Fibroblast of gingiva (primary cell): ENCODE measurements around the gene KLHL14.
"Not testable (repeated sequence)": the region's sequence is repeated elsewhere in the genome, so short reads cannot be mapped to it uniquely, and the experiment has no call there.

Source experiments
- DNase-seq: peaks from one replicate; pipeline ENCODE4 v3.0.0-alpha.2; 2011; ENCODE audit warnings: low read depth

KLHL14 gene

GRCh38 chr18:32714571-32715148, 58.2 kb downstream of the KLHL14 start:
- DNase-seq, result peak; percentile 40

DNA sequence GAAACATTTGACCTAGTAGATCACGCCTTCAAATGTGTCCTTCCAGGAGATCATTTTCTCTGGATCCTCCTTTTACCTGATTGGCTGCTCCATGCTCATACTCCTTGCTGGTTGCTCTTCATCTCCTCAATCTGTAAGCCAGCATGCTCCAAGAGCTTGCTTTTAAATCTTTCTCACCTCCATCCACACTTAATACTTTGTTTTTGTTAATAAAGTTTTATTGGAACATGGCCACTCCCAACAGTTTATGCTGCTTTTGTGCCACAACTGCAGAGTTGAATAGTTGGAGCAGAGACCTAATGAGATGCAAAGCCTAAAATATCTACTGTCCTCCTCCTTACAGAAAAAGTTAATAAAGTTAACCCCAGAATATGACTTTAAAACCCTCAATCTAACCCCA, 60.0 kb downstream of the KLHL14 start:
- no peak for DNase-seq

DNA sequence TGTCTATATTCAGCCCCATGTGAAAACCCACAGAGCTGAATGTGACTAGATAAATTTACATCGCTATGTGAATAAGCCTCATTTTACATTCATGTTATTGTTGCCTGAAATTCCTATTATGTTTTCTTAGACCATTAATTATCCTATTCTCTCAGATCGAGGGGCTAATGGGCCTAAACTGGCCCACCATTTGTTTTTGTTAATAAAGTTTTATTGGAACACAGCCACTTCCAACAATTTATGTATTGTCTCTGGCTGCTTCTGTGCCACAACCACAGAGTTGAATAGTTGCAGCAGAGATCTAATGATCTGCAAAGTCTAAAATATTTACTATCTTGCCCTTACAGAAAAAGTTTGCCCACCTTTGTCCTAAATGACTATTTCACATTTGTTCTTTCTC, 61.0 kb downstream of the KLHL14 start:
- no peak for DNase-seq

- DNase-seq, result no peak
These were observed 65.2 kb downstream of the KLHL14 start for GRCh38 chr18:32707586-32707985.

DNA sequence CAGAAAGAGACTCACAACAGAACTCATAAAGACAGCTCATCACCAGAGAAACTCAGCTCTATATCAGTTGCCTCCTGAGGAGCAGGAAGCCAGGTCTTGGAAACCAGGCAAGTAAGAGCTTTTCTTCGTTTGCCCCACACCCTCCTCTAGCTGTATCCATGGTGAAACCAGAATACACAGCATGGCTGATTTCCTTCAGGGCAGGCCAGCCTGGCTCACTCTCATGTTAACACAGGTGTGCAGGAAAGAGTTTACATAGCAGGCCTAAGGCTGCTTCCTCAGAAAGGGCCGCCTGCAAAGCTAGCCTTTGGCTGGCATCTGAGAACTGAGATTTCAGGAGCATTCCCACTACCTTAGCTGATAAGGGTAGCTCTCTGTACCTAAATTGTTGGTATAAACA, 65.7 kb downstream of the KLHL14 start:
- no peak for DNase-seq

GRCh38 chr18:32701313-32701712, 71.5 kb downstream of the KLHL14 start:
- no peak for DNase-seq

DNA sequence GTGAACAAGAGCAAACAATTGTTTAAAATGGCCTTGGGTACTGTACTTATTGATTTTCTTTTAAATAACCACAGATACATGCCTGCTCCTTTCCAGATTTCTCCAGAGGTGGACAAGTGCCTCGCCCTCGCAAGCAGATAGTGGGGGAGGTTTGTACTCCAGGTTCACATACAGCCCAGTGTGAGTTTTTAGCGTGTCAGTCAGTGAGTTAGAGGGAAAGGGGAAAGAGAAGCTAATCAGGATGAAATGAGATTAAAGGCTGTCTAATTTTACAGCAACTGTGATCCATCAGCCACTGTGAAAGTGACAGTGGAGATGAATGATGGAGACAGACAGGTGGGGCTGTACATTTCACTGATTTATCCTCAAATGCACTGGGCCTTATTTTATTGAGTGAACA, 74.7 kb downstream of the KLHL14 start:
- DNase-seq, result no peak

DNA sequence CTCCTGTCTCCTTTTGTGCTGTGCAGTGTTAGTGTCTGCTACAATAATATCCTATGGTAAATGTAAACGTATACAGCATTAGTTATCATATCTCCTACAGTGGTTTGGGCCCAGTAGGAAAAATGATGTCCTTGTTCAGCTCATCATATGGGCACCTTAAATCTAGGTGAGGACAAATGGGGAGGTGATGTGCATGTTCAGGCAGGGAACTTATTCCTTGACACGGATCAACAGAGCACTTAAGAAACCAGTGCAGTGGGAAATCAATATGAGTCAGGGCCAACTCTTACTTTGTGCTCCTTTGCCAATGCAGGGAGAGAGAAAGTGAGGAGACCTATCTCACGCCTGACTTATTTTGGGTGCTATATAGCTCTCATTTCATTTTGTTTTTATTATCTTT, 76.4 kb downstream of the KLHL14 start:
- DNase-seq, result no peak

DNA sequence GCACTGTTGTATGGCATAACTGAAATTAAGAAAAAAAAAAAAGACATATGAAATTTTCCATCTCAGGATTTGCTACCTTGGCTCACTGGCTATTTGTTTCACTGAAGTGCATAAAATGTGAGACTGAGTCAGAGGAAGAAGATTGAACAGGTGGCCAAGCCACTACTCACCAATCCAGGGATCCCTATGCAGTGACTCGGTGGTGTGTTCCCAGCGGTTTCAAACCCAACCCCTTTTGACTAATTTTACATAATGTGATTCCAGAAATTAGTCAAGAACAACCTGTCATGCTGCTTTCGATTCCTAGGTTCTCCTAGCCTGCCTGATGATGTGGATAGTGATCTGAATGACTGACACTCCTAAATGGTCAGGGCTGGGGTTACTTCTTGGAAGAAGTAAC, 77.3 kb downstream of the KLHL14 start:
- no peak for DNase-seq

DNA sequence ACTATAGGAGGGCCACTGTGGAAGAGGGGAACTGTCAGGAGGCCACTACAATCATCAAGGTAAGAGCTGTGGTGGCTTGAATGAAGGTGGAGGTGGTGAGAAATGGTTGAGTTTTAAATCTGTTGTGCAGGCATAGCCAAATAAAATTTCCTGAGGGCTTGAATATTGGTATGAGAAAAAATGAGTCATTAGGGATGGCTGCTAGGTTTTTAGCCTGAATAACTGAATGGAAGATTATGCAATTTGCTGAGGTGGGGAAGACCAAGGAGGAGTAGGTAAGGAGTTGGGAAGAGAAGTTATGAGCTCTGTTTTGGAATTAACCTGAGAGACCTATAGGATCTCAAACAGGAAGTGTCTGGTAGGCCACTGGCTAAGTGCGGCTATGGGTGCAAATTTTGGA, 84.0 kb downstream of the KLHL14 start:
- no peak for DNase-seq

DNA sequence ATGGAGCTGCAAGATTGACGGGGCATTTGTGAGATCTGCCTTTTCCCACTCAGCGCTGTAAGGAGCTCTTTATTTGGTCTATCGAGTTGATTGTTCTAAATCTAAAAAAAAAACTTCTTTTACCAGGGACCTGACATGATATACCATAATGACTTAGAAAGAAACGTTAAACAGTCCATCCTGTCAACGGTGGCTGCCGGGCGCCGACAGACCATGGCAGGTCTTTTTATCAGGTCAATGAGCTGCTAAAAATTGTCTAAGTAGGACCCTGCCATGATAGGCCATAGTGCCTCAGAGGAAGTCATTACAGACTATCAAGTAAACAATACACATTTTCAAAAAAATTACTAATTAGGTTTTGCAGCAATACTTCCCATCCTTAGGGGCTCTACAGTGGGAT, 87.9 kb downstream of the KLHL14 start:
- no peak for DNase-seq

DNA sequence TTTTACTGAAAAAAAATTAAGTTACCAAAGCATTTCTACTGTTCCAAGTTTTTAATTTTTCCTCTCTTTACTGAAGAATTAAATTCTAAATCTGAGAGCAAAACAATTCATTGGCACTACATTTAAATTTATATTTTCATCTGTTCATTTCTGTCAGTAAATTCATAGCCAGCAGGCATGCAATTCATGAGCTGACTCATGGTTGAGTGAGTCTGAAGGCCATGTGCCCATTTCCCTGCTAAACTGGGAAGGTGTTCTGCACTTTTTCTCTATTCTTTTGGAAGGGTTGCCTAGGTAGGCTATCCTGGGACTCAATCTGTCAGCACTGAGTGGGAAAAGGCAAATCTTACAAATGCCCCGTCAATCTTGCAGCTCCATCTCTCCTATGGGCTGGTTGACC, 88.7 kb downstream of the KLHL14 start:
- DNase-seq, result no peak

- DNase-seq, result no peak
These were observed 89.8 kb downstream of the KLHL14 start for GRCh38 chr18:32683044-32683443.

DNA sequence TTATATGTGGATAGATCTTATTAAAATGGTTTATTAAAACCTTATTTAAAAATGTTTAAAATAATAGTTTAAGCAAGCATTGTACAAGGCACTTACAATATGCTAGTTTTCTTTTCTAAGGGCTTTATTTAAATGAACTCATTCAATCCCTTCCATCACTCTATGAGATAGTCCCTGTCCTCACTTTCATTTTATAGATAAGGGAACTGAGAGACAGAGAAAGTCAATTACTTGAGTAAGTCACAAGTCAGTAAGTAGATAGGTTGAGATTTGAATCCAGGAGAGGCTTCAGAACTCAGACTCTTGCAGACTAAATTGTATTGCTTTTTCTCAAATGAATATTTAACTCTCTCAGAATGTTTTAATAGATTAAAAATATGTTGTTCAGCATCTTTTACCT, 95.2 kb downstream of the KLHL14 start:
- no peak for DNase-seq

- DNase-seq, result no peak
These were observed 98.3 kb downstream of the KLHL14 start for GRCh38 chr18:32674491-32674890.

DNA sequence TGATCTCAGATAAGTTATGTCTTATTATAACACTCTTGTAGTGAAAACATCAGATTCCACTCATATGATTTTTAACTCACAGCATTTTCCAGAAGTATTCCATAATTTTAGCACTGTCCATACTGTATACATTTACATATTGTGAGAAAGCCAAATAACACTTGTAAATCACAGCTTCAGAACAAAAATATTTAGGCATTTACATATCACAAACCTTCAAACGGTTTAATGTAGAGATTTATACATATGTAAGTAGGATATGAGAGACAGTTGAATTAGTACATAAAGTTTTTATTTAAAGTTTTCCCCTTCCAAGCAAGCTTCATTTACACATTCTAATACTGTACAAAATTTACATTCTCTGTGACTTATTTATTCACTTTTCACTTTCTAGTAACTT, 100.4 kb downstream of the KLHL14 start:
- no peak for DNase-seq

DNA sequence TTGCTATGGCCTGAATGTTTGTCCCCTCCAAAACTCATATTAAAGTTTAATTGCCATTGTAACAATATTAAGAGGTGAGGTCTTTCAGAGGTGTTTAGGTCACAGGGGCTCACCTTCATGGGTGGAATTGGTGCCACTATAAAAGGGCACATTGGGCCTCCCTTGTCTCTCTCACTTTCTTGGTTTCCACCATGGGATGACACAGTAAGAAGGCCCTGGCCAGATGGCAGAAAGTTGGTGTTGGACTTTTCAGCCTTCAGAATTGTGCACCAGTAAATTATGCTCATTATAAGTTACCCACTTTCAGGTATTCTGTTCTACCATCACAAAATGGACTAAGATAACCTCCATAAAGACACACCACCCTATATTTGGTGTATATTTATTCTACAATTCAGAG, 102.1 kb downstream of the KLHL14 start:
- no peak for DNase-seq

GRCh38 chr18:32669549-32670165, 103.2 kb downstream of the KLHL14 start:
- no peak for DNase-seq

- DNase-seq, result no peak
These were observed 103.9 kb downstream of the KLHL14 start for GRCh38 chr18:32668956-32669355.

- no peak for DNase-seq
These were observed 111.1 kb downstream of the KLHL14 start for GRCh38 chr18:32661486-32662299.

DNA sequence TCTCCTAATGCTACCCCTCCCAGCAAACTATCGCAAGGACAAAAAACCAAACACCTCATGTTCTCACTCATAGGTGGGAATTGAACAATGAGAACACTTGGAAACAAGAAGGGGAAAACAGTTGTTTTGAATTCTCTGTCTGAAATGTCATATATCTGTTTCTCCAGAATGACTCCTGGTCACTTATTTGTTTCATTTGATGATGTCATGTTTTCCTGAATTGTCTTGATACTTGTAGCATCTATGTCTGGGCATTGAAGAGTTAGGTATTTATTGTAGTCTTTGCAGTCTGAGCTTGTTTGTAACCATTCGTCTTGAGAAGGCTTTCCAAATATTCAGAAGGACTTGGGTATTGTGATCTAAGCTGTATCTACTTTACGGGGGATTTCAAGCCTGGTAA, 118.3 kb downstream of the KLHL14 start:
- not testable (repeated sequence) for DNase-seq

GRCh38 chr18:32637659-32638058, 135.2 kb downstream of the KLHL14 start:
- DNase-seq, result not testable (repeated sequence)

DNA sequence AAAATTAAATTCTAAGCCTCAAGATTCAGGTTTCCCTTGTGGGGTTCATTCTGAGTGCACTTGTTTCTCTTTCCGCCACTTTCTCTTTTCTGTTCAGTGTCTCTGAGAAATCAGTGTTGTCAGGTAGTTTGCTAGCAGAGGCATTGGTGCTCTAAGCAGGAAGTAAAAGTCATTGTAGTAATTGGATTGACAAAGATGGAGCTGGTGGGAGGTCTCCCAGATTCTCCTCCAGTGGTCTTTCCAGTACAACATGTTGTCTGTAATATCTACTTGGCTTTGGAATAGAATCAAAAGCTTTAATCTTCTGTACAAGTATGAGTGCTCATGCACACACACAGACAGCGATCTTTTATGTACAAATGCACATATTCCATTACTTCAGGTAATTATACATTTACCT, 135.6 kb downstream of the KLHL14 start:
- no peak for DNase-seq
